RWPE2 (cell line): ENCODE results near the gene ZNF287.

Experiments used
- ATAC-seq: fragments of 200-7000 bp; cut with Tn5 transposase; 3 replicates; pipeline ENCODE4 v1.9.1; 2021; ENCODE audit warnings: low read depth
- DNase-seq: peaks from one replicate; pipeline ENCODE4 v3.0.0-alpha.2; 2020; ENCODE audit warnings: low spot score
- H3K27ac ChIP-seq: fragments of 450-650 bp; 2 replicates; pipeline ENCODE4 v1.5.1; 2017; ENCODE audit warnings: mild to moderate bottlenecking; ENCODE audit not compliant: poor library complexity, severe bottlenecking
- H3K27me3 ChIP-seq: fragments of 250-450 bp; sonication (Bioruptor Pico); 2 replicates; pipeline ENCODE4 v1.5.1; 2021; ENCODE audit warnings: mild to moderate bottlenecking, moderate library complexity; ENCODE audit not compliant: insufficient read depth, poor library complexity, severe bottlenecking
- H3K36me3 ChIP-seq: fragments of 250-450 bp; sonication (Bioruptor Pico); 2 replicates; pipeline ENCODE4 v1.5.1; 2020; ENCODE audit warnings: low read depth, mild to moderate bottlenecking, moderate library complexity
- H3K4me1 ChIP-seq: fragments of 250-450 bp; sonication (Bioruptor Pico); 2 replicates; pipeline ENCODE4 v1.5.1; 2021; ENCODE audit warnings: mild to moderate bottlenecking, moderate library complexity; ENCODE audit not compliant: insufficient read depth, poor library complexity, severe bottlenecking
- H3K4me3 ChIP-seq: fragments of 250-450 bp; sonication (Bioruptor Pico); 2 replicates; pipeline ENCODE4 v1.5.1; 2021; ENCODE audit warnings: mild to moderate bottlenecking, moderate library complexity; ENCODE audit not compliant: severe bottlenecking
- H3K9me3 ChIP-seq: fragments of 250-450 bp; sonication (Bioruptor Pico); 2 replicates; pipeline ENCODE4 v1.5.1; 2021; ENCODE audit warnings: mild to moderate bottlenecking, moderate library complexity; ENCODE audit not compliant: severe bottlenecking
- TF ChIP-seq, protein P1 (sequence below): fragments of 450-650 bp; IDR thresholded peaks from one replicate; pipeline ENCODE4 v1.5.1; 2017; ENCODE audit warnings: mild to moderate bottlenecking, moderate library complexity; ENCODE audit not compliant: poor library complexity, severe bottlenecking

ZNF287 gene

GRCh38 chr17:16519021-16519420 lies 50.0 kb downstream of the ZNF287 start:
- H3K4me3 ChIP-seq, result no peak overlapping the region
- TF ChIP-seq, protein P1, sequence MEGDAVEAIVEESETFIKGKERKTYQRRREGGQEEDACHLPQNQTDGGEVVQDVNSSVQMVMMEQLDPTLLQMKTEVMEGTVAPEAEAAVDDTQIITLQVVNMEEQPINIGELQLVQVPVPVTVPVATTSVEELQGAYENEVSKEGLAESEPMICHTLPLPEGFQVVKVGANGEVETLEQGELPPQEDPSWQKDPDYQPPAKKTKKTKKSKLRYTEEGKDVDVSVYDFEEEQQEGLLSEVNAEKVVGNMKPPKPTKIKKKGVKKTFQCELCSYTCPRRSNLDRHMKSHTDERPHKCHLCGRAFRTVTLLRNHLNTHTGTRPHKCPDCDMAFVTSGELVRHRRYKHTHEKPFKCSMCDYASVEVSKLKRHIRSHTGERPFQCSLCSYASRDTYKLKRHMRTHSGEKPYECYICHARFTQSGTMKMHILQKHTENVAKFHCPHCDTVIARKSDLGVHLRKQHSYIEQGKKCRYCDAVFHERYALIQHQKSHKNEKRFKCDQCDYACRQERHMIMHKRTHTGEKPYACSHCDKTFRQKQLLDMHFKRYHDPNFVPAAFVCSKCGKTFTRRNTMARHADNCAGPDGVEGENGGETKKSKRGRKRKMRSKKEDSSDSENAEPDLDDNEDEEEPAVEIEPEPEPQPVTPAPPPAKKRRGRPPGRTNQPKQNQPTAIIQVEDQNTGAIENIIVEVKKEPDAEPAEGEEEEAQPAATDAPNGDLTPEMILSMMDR, result no peak
- ATAC-seq (no peak), DNase-seq (no peak)
- peaks cover 8% of the 10 kb centered on the region for H3K4me1 ChIP-seq
- H3K9me3 ChIP-seq, result no peaks in the 10 kb centered on the region
- H3K27me3 ChIP-seq, result no peaks in the 10 kb centered on the region
- H3K36me3 ChIP-seq, result no peaks in the 10 kb centered on the region
- no peak overlapping the region for H3K27ac ChIP-seq

GRCh38 chr17:16517477-16517876 lies 51.5 kb downstream of the ZNF287 start:
- Histone ChIP-seq H3K27me3 (no peaks in the 10 kb centered on the region), H3K9me3 (no peaks in the 10 kb centered on the region), H3K4me1 (peaks cover 8% of the 10 kb centered on the region), H3K36me3 (no peaks in the 10 kb centered on the region), H3K27ac (no peak overlapping the region), H3K4me3 (no peak overlapping the region)
- TF ChIP-seq, protein P1, result no peak
- ATAC-seq (no peak), DNase-seq (no peak)

DNA sequence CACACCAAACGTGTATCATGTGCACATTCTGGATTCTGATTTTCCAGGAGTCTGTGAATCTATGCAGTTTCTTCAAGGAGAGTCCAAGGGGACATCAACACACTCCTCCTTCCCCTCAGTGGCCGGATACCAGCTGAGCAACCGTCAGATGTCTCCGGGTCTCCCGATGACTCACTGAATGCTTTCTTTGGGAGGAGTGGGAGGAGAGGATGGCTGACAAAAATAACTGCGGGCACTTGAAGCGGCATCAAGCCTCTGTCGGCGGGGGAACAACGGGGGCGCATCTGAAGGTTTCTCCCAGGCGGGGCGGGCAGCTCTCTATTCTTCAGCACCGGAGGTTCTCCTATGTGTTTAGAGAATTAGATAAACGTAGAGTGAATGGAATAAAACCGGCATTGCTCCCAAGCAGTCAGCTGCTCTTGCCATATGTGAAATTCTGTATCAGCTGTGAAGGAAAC lies 52.4 kb downstream of the ZNF287 start:
- TF ChIP-seq, protein P1, result no peak
- Histone ChIP-seq H3K4me3 (no peak overlapping the region), H3K27me3 (no peaks in the 10 kb centered on the region), H3K27ac (no peak overlapping the region), H3K9me3 (no peaks in the 10 kb centered on the region), H3K4me1 (peaks cover 8% of the 10 kb centered on the region), H3K36me3 (no peaks in the 10 kb centered on the region)
- ATAC-seq, result peak; percentile 71
- no peak for DNase-seq

DNA sequence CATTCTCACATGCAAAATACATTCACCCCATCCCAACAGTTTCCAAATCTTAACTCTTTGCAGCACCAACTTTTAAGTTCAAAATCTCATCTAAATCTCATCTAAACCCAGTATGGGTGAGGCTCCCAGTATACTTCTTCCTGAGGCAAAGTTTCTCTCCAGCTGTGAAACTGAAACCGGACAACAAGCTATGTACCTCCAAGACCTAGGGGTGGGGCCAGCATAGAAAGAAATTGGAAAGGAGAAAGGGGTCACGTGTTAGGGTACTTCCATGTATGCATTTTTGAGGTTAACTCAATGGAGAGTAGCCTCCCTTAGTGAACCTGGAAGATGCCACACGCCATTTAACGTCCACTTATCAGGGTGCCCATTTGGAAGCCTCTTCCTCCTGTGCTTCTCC lies 53.1 kb downstream of the ZNF287 start:
- Histone ChIP-seq H3K4me3 (no peak overlapping the region), H3K9me3 (no peaks in the 10 kb centered on the region), H3K36me3 (no peaks in the 10 kb centered on the region), H3K27ac (no peak overlapping the region), H3K4me1 (peaks cover 8% of the 10 kb centered on the region), H3K27me3 (no peaks in the 10 kb centered on the region)
- TF ChIP-seq, protein P1, result no peak
- DNase-seq, result no peak
- ATAC-seq, result no peak

DNA sequence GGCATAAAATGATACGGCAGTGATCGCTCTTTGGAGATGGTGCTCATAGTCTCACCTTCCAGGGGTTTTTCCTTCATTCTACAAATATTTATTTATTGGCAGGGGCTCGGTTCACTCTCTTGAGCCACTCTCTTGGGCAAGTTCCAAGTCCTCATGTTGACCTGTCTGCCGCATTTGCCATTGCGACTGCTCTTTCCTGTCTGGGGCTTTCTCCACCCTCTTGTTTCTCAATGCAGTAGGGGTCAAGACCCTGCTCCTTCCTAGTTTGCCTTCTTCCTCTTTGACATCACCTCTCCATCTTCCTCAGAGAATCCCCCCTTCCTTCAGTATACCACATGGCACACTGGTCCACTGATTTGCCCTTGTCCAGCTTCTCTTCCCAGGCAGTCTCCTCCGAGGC lies 55.1 kb downstream of the ZNF287 start:
- no peak overlapping the region for H3K27ac ChIP-seq
- no peaks in the 10 kb centered on the region for H3K27me3 ChIP-seq
- H3K4me3 ChIP-seq, result no peak overlapping the region
- ATAC-seq, result no peak
- TF ChIP-seq, protein P1, result no peak
- H3K36me3 ChIP-seq, result no peaks in the 10 kb centered on the region
- no peak for DNase-seq
- peaks cover 8% of the 10 kb centered on the region for H3K4me1 ChIP-seq
- H3K9me3 ChIP-seq, result no peaks in the 10 kb centered on the region
